ENCODE data around the gene AFAP1.

AFAP1 gene

GRCh38 chr4:7755561-7755960 lies 184.1 kb downstream of the AFAP1 start:
- Histone ChIP-seq H3K9me3 (ENCODE audit: control insufficient read depth, low read depth, low read length) (no peaks in the 10 kb centered on the region), H3K4me1 (ENCODE audit: control insufficient read depth, low read depth, low read length) (no peaks in the 10 kb centered on the region), H3K36me3 (ENCODE audit: control insufficient read depth, low read depth, low read length) (no peaks in the 10 kb centered on the region), H3K27ac (ENCODE audit: low read length) (no peak overlapping the region), H3K9ac (ENCODE audit: low read length) (no peak overlapping the region), H3K27me3 (ENCODE audit: control insufficient read depth, insufficient read depth, low read length) (no peaks in the 10 kb centered on the region), H3K4me3 (ENCODE audit: low read length) (no peak overlapping the region)

GRCh38 chr4:7754565-7755262 lies 184.9 kb downstream of the AFAP1 start:
- no peaks in the 10 kb centered on the region for H3K9me3 ChIP-seq (ENCODE audit: control insufficient read depth, low read depth, low read length)
- H3K9ac ChIP-seq (ENCODE audit: low read length), result no peak overlapping the region
- H3K27ac ChIP-seq (ENCODE audit: low read length), result no peak overlapping the region
- no peaks in the 10 kb centered on the region for H3K36me3 ChIP-seq (ENCODE audit: control insufficient read depth, low read depth, low read length)
- H3K4me3 ChIP-seq (ENCODE audit: low read length), result no peak overlapping the region
- H3K4me1 ChIP-seq (ENCODE audit: control insufficient read depth, low read depth, low read length), result no peaks in the 10 kb centered on the region
- no peaks in the 10 kb centered on the region for H3K27me3 ChIP-seq (ENCODE audit: control insufficient read depth, insufficient read depth, low read length)

- H3K9ac ChIP-seq (ENCODE audit: low read length), result no peak overlapping the region
- no peak overlapping the region for H3K27ac ChIP-seq (ENCODE audit: low read length)
- H3K9me3 ChIP-seq (ENCODE audit: control insufficient read depth, low read depth, low read length), result no peaks in the 10 kb centered on the region
- H3K36me3 ChIP-seq (ENCODE audit: control insufficient read depth, low read depth, low read length), result no peaks in the 10 kb centered on the region
- H3K27me3 ChIP-seq (ENCODE audit: control insufficient read depth, insufficient read depth, low read length), result no peaks in the 10 kb centered on the region
- no peak overlapping the region for H3K4me3 ChIP-seq (ENCODE audit: low read length)
- H3K4me1 ChIP-seq (ENCODE audit: control insufficient read depth, low read depth, low read length), result no peaks in the 10 kb centered on the region
Measured at GRCh38 chr4:7753931-7754465, 185.7 kb downstream of the AFAP1 start.

- Histone ChIP-seq H3K9ac (ENCODE audit: low read length) (no peak overlapping the region), H3K4me3 (ENCODE audit: low read length) (no peak overlapping the region), H3K9me3 (ENCODE audit: control insufficient read depth, low read depth, low read length) (no peaks in the 10 kb centered on the region), H3K36me3 (ENCODE audit: control insufficient read depth, low read depth, low read length) (no peaks in the 10 kb centered on the region), H3K27me3 (ENCODE audit: control insufficient read depth, insufficient read depth, low read length) (no peaks in the 10 kb centered on the region), H3K27ac (ENCODE audit: low read length) (no peak overlapping the region), H3K4me1 (ENCODE audit: control insufficient read depth, low read depth, low read length) (no peaks in the 10 kb centered on the region)
Measured at GRCh38 chr4:7753271-7753670, 186.4 kb downstream of the AFAP1 start.

GRCh38 chr4:7752649-7753048 lies 187.0 kb downstream of the AFAP1 start:
- Histone ChIP-seq H3K9ac (ENCODE audit: low read length) (no peak overlapping the region), H3K4me3 (ENCODE audit: low read length) (no peak overlapping the region), H3K4me1 (ENCODE audit: control insufficient read depth, low read depth, low read length) (no peaks in the 10 kb centered on the region), H3K36me3 (ENCODE audit: control insufficient read depth, low read depth, low read length) (no peaks in the 10 kb centered on the region), H3K27me3 (ENCODE audit: control insufficient read depth, insufficient read depth, low read length) (no peaks in the 10 kb centered on the region), H3K9me3 (ENCODE audit: control insufficient read depth, low read depth, low read length) (no peaks in the 10 kb centered on the region), H3K27ac (ENCODE audit: low read length) (no peak overlapping the region)

DNA sequence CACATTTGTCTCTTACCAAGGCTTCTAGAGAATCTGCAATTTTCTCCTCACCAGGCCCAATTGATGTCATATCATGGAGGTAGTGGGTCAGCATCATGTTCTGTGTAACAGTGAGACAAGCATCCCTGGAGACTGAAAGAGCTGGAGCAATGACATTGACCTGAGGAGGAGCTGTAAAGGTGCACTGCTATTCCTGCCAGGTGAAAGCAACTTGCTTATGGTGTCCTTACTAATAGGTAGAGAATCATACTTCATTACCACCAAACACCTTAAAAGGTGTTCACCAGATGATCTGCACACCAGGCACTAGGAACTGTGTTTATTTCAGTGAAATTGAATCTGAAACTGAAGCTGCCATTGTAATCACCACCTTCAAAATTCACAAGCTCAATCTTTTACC lies 188.7 kb downstream of the AFAP1 start:
- Histone ChIP-seq H3K9me3 (ENCODE audit: control insufficient read depth, low read depth, low read length) (no peaks in the 10 kb centered on the region), H3K36me3 (ENCODE audit: control insufficient read depth, low read depth, low read length) (no peaks in the 10 kb centered on the region), H3K27me3 (ENCODE audit: control insufficient read depth, insufficient read depth, low read length) (no peaks in the 10 kb centered on the region), H3K27ac (ENCODE audit: low read length) (no peak overlapping the region), H3K9ac (ENCODE audit: low read length) (no peak overlapping the region), H3K4me3 (ENCODE audit: low read length) (no peak overlapping the region), H3K4me1 (ENCODE audit: control insufficient read depth, low read depth, low read length) (no peaks in the 10 kb centered on the region)

GRCh38 chr4:7750523-7750922 lies 189.1 kb downstream of the AFAP1 start:
- no peak overlapping the region for H3K9ac ChIP-seq (ENCODE audit: low read length)
- H3K9me3 ChIP-seq (ENCODE audit: control insufficient read depth, low read depth, low read length), result no peaks in the 10 kb centered on the region
- no peaks in the 10 kb centered on the region for H3K4me1 ChIP-seq (ENCODE audit: control insufficient read depth, low read depth, low read length)
- no peaks in the 10 kb centered on the region for H3K27me3 ChIP-seq (ENCODE audit: control insufficient read depth, insufficient read depth, low read length)
- no peaks in the 10 kb centered on the region for H3K36me3 ChIP-seq (ENCODE audit: control insufficient read depth, low read depth, low read length)
- no peak overlapping the region for H3K27ac ChIP-seq (ENCODE audit: low read length)
- no peak overlapping the region for H3K4me3 ChIP-seq (ENCODE audit: low read length)

DNA sequence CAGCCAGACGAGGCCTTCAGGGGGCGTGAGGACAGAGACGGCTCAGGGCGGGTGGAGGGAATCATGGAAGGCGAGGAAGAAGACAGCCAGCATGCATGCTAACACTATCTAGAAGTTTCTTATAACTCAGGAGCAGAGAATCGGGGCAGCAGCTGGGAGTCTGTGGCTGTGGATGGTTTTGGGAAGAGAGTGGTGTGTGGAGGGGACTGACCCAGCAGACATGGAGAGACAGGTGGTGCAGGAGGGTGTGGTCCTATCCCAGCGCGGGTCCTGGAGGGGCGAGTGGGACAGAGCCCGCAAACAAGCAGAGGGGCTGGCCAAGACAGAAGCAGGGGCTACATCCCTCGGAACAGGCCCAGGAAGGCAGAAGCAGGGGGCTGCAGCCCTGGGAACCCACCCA lies 192.1 kb downstream of the AFAP1 start:
- no peaks in the 10 kb centered on the region for H3K4me1 ChIP-seq (ENCODE audit: control insufficient read depth, low read depth, low read length)
- H3K4me3 ChIP-seq (ENCODE audit: low read length), result no peak overlapping the region
- no peak overlapping the region for H3K9ac ChIP-seq (ENCODE audit: low read length)
- no peaks in the 10 kb centered on the region for H3K9me3 ChIP-seq (ENCODE audit: control insufficient read depth, low read depth, low read length)
- H3K27me3 ChIP-seq (ENCODE audit: control insufficient read depth, insufficient read depth, low read length), result no peaks in the 10 kb centered on the region
- no peaks in the 10 kb centered on the region for H3K36me3 ChIP-seq (ENCODE audit: control insufficient read depth, low read depth, low read length)
- H3K27ac ChIP-seq (ENCODE audit: low read length), result no peak overlapping the region

- Histone ChIP-seq H3K9ac (ENCODE audit: low read length) (no peak overlapping the region), H3K27ac (ENCODE audit: low read length) (no peak overlapping the region), H3K4me1 (ENCODE audit: control insufficient read depth, low read depth, low read length) (no peaks in the 10 kb centered on the region), H3K36me3 (ENCODE audit: control insufficient read depth, low read depth, low read length) (no peaks in the 10 kb centered on the region), H3K27me3 (ENCODE audit: control insufficient read depth, insufficient read depth, low read length) (no peaks in the 10 kb centered on the region), H3K4me3 (ENCODE audit: low read length) (no peak overlapping the region), H3K9me3 (ENCODE audit: control insufficient read depth, low read depth, low read length) (no peaks in the 10 kb centered on the region)
Measured at GRCh38 chr4:7747062-7747385, 192.6 kb downstream of the AFAP1 start.

GRCh38 chr4:7746351-7747061 lies 193.2 kb downstream of the AFAP1 start:
- no peaks in the 10 kb centered on the region for H3K27me3 ChIP-seq (ENCODE audit: control insufficient read depth, insufficient read depth, low read length)
- no peak overlapping the region for H3K9ac ChIP-seq (ENCODE audit: low read length)
- no peaks in the 10 kb centered on the region for H3K9me3 ChIP-seq (ENCODE audit: control insufficient read depth, low read depth, low read length)
- no peak overlapping the region for H3K27ac ChIP-seq (ENCODE audit: low read length)
- no peak overlapping the region for H3K4me3 ChIP-seq (ENCODE audit: low read length)
- no peaks in the 10 kb centered on the region for H3K4me1 ChIP-seq (ENCODE audit: control insufficient read depth, low read depth, low read length)
- no peaks in the 10 kb centered on the region for H3K36me3 ChIP-seq (ENCODE audit: control insufficient read depth, low read depth, low read length)

DNA sequence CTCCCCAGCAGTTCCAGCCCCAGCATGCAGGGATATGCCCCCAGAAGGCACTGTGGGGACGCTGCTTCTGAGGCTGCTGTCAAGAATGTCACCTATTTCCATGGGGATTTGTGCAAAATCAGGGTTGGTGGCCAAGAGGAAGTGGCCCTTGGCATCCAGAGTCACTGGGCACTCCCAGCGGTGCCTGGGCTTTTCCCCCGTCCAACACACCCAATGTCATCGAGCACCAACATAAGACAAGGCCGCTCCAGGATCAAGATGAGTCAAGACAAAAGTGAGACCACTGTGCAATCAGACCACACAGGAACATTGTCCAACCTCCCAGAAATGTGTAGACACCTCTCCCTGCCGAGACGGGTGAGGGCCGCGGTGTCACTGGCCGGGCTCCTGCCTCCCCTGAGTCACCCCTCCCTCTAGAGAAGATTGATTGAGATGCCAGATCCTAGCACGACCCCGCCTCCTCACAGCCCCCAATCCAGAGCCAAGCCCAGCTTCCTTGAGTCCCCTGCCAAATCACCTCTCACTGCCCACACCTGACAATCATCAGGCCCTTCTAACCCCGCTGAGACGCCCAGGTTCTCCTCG lies 194.3 kb downstream of the AFAP1 start:
- Histone ChIP-seq H3K9ac (ENCODE audit: low read length) (no peak overlapping the region), H3K9me3 (ENCODE audit: control insufficient read depth, low read depth, low read length) (no peaks in the 10 kb centered on the region), H3K27ac (ENCODE audit: low read length) (no peak overlapping the region), H3K27me3 (ENCODE audit: control insufficient read depth, insufficient read depth, low read length) (no peaks in the 10 kb centered on the region), H3K4me1 (ENCODE audit: control insufficient read depth, low read depth, low read length) (no peaks in the 10 kb centered on the region), H3K36me3 (ENCODE audit: control insufficient read depth, low read depth, low read length) (no peaks in the 10 kb centered on the region), H3K4me3 (ENCODE audit: low read length) (no peak overlapping the region)
